CD4-positive, alpha-beta T cell treated with Interleukin-15 for 1 hour (primary cell): ENCODE data around the gene KNCN.

ENCODE experiments used
- DNase-seq: peaks from one replicate; pipeline ENCODE4 v3.0.0-alpha.2; 2020

The KNCN gene

DNA sequence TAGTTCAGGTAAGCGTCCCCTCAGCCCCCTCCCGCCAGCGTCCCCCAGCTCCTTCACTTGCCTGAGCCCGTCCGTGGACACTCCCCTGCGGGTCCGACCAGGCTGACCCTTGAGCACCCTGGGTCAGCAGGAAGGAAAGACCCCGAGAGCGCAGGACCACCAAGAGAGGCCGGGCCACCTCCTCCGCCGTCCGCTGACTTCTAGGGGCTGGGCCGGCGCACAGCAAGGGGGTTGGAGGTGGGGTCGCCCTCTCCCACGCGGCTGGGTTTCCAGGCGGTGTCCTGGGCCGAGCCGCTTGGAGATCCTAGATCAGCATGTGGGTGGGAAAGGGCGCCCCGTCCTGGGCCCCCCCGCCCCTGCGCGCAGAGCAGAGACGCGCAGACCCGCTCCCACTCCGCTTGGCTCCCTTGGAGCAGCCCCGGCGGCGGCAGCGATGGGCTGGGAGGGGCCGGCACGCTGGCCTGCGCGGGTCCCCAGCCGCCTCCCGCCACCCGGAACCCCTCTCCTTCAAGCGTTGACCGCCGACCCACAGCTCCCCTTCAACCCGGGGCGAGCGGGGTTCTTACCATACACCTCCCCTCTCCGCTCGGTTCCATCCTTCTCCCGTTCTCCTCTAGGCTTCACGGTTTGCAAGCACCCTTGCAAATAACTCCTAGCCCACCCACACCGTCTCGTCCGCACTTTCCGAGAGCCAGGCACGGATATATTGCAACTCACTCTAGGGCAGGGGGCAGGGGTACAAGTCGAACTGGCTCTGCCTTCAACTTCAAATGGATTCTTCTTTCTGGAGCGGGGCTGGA, 7.5 kb downstream of the KNCN start:
- DNase-seq: no peak

DNA sequence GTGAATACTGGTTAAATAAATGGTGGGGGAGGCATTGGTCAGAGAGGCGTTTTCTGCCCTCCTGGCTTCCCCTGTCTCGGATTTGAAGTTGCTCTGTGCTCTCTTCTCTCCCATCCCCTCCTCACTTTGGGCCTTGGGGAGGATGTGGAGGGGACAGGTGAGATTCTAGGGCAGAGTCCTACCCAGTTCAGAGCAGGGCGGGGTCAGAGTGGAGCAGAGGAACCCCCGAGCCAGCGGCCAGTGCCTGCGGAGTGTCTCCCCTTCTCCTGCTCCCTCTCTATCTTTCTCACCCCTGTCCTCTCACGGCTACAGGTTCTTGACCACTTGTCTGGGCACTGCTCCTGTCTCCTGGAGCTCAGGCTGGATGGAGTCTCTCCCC, 8.1 kb downstream of the KNCN start:
- DNase-seq: no peak

DNA sequence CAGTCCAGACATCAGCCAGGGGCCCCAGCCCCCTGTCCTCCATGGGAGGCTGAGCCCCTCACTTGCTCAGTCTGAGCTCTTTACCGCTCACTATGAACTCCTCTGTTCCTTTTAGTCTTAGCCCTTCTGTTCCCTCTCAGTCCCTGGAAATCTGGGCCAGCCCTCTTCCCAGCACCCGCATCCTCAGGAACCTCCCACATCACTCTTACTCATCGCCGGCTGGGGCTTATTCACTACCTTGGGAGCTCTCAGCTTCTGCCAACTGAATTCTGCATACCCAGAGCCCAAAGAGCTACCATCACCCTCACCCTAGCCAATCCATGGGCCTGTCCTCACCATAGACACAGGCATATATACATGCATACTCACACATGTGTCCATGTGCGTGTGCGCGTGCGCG, 11.5 kb downstream of the KNCN start:
- no peak for DNase-seq

DNA sequence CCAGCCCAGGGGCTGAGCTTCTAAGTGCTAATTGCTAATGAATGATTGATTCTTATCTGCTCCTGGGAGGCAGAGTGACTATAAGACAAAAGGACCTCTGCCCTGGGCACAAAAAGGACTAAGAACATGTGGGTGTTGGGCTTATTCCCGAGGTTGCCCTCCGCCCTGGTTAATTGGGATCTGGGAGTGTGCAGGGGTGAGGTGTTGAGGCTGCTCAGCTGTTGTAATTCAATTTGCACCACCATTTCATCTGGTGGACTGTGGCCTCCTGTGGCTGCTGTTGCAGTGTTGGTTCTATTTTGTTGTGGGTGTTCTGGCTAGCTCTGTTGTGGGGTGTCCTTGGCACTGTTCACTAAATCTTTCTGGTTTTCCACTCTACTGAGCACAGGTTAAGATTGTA, 13.3 kb downstream of the KNCN start:
- DNase-seq: no peak

DNA sequence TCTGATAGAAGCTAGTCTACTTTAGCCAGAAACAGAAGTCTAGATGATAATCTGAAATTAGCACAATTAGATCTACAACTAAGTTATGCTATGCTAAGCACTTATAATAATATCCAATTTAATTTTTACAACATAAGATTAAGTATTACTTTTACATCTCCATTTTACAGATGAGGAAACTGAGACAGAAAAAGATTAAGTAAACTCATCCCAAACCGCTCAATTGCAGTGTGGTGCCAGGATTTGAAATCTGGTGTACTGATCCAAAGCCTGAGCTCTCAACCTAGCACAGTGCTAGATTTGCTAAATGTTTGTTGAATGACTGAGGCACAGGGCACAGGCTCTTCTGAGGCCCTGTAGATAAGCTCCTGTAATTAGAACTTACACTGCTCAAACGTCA, 13.8 kb downstream of the KNCN start:
- no peak for DNase-seq

DNA sequence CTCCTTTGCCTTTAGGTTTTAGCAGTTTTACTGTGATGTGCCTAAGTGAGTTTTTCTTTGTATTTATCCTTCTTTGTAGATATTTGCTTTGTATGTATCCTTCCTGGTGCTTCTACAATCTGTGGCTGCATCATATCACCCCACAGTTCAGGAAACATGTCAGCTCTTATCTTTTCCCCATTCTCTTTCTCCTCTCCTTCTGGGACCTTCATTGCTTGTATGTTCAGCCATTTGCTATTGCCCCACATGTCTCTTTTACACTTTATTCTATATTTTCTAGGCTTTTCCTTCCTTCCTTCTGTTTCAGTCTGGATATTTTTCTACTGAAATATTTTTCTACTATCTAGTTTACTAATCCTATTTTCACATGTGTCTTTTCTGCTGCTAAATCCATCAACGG, 14.9 kb downstream of the KNCN start:
- DNase-seq: no peak

DNA sequence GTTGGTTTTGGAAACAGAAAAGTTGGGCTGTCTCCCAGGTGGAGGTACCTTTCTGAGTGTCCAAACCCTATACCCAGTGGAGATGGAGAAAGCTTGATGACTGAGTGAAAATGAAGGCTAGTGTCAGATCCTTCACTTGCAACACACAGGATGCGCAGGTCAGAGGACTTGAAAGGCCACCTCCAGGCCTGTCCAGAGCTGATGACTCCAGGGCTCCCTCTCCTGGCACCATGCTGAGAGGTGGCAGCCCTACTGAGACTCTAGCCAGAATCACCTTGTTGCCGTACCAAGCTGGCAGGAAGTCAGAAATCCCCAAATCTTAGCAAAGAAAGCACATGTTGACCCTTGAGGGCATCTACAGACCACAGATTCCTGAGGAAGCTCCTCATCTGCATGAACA, 16.4 kb downstream of the KNCN start:
- DNase-seq: no peak

DNA sequence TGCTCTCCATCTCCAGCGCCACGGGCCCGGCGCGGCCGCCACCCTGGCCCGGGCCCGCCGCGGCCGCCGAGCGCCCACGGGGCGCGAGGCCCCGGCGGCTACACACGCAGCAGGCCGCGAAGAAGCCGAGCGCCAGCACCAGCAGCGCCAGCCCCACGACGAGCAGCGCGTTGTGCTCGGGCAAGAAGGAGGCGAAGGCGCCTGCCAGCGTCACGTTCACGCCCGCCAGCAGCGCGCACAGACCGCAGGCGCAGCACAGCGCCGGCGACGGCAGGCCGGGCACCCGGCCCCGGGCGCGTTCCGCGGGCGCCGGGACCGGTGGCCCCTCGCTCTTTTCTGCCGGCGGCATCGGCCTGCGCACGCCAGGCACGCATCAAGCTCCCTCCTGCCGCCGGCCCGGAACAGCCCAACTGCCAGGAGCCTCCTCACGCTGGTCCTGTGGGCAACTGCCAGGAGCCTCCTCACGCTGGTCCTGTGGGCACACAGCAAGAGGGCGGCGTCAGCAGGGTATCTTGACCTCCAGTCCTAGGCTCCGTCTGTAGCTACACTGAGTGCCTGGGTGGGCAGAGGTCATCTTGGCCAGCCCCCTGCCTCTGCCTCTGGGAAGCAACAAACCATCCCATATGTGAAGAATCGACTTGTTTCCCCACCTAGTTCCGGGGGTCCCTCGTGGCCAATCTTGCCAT, 18.1 kb downstream of the KNCN start:
- DNase-seq: peak; percentile 43

DNA sequence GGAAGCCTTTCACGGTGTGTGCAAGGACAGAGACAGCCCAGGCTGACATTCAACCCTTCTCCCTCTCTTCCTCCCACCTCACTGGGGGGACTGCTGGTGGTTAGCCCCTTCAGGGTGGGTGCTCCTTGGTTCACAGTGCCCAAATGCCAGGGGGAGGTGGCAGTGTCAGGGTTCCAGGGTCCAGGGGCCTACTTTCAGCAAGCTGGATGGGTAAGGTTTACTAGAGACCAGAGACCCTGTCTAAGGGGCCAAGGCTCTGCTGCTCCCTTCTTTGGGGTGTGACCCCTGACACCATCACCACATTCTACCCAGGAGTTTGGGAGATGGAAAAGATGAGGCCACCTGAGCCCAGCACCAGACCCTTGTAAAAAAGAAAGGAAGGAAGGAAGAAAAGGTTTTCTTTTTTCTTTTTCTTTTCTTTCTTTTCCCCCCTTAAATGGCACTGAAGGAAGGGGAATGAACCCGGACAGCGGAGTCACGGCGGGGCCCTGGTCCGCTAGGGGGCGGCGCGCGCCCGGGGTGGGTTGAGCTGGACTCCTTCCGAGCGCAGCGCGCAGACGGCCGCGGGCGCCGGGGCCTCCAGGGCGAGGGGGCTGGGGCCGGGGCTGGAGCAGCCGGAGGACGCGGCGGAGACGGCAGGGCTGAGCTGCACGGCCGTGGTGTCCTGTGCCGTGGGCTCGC, 18.8 kb downstream of the KNCN start:
- peak; percentile 59 for DNase-seq

DNA sequence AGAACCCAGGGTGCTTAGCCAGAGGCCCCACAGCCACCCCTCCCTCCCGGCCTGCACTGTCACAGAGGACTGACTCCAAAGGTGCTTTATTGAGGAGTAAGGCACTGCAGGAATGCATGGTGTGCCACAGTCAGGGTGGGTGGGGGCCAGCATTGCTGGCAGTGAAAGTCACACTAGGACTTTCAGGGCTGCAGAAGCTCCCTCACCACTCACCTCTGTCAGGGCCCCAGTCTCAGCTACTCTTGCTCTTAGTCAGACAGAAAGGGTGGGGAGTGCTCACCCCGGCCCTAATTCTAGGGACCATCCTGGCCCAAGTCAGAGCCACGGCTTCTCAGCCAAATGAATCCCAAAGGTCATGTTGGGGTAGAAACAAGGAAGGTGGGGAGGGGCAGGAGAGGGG, 19.4 kb downstream of the KNCN start:
- DNase-seq: no peak

DNA sequence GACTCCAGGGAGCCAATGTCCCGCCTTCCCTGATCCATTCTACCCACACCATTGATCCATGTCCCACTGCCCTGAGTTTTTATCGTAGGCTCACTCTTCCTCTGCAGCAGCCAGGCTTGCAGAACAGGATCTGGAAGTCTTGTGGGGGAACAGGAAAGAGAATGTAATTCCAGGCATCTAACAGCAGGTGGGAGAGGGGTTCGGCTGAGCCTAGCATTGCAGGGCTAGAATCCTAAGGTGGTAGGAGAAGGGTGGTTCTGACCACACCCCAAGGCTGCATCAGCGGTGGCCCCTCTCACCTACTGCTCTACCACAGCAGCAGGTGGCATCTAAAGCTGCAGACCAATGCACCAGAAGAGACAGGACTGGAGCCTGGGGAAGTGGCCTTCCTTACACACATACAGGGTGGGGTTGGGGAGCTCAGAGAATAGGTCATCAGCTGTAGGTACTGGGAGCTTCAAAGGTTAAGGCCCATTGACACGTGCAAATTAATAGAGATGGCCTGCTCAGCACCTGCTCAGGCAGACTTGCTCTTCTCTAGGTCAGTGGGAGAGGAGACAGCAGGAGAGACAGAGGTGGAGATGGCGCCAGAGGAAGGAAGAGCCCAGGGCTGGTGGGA, 20.5 kb downstream of the KNCN start:
- DNase-seq: no peak

DNA sequence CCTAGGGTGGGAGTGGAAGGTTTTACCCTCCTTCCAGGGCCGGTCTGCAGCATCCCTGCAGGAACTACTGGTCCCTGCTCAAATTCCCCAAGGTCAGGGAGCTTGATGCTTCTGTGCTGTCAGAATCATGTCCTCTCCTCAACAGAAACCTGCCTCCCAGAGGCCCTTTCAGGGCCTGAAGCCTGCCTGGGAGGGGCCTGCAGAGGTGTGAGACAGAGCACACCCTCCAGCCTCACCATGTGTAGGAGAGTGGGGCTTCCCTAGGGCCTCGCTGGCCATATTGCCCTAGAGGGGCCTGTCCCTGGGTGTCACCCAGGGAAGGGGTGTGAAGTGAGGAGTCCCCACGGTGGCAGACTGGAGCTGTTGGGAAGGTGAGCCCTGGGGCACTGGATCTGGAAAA, 21.1 kb downstream of the KNCN start:
- no peak for DNase-seq

DNA sequence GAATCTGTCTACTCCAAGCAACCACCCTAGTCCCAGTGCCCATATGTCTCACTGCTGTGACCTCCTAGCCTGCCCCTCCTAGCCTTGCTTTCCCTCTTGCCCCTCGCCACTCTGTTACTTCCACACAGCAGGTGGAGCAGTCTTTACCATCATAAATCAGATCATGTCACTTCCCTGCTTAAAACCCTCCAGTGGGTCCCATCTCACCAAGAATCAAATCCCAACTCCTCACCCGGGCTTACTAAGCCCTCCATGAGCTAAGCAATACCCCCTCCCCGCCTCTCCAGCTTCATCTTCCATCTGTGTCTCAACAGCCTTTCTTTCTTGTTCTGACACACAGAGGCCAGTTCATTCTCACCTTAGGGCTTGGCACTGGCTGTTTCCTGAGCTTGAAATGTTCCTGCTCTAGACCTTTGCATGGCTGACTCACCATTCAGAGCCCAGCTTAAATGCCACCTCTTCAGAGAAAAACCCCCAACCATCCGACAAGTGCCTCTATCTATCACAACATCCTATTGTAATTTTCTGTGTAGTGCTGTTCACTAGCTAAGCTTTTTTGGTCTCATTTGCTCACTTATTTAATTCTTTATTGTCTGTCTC, 22.3 kb downstream of the KNCN start:
- no peak for DNase-seq

DNA sequence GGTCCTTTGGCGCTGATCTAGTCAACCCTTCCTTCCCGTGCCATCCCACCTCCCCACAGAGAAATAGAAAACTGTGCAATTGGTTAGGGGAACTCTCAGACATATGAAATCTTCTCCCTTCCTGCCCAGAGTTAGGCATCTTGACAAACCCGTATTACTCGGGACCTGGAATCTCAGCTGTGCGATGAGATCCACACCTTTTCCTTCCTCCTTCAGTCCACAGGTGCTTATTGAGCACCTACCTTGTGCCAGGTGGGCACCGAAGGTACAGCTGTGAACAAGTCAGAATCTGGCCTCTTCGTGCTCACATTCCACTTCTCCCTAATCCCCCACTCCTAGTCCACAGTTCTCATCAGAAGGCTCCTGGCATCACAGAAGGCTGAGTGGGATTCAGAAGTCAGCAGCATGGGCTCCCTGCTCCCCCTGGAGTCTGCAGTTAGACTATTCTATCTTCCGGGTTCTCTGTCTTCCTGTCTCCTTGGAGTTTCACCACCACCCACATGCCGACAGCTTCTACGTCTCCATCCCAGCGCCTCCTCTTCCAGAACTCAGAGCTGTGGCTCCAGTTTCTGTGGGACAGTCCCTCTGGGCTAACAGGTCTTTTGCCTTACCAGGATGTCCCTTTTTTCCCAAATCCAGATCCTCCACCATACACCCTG, 23.0 kb downstream of the KNCN start:
- DNase-seq: no peak

DNA sequence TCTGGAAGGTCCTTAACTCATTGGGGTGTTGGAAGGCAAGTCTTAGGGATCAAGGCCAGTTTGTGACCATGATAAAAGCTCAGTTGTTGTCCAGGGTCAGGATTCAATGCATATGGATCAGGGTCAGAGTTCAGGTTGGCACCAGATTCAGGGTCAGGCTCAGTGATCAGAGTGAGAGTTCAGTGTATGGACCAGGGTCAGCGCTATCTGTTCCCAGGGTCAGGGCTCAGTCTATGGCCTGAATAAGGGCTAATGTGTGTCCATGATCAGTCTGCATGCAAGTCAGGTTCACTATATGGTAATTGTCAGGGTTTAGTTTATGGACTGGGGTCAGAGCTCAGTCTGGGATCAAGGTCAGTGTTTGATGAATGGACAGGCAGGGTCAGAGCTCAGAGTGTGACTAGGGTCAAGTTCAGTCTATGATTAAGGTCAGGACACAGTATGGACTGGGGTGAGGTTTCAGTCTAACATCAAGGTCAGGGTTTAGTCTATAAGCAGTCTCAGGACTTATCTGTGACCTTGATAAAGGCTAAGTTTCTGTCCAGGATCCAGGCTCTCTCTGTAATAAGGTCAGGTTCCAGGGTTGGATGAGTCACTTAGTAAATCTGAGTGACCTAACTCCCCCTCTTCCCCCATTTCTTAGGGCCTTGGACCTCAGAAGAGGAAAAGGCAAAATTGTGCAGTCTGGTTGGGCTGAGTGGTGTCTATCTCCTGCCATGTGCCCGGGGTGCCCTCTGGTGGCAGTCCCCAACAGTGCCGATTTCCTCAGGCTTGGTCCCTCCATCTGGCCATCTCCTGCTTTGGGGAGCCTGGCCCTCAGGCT, 23.8 kb downstream of the KNCN start:
- DNase-seq: peak; percentile 67

DNA sequence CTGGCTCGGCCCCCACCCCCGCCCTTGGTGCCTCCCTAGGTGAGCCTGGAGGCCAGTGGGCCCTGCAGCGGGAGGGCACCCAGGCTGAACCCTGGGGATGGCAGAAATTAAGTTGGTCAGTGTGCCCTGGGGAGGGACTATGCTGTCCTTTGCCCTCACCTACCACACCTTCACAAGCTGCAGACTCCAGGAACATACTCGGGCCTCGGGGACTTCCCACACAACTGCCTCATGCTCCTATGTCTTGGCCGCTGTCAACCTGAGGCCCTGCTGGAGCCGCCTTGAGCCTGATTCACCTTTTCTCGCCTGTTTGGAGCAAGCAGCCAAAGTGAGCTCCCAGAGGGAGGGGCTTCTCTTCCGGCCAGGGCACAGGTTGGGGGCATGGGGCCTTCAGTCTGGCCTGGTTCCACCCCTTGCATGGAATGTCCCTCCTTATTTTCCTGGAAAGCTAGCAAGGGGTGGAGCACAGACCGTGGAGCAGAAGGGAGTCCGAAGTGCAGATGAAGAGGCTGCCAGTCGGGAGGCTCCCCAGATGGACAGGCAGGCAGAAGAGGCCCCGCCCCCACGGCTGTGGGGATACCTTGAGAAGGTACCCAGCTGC, 24.7 kb downstream of the KNCN start:
- no peak for DNase-seq

DNA sequence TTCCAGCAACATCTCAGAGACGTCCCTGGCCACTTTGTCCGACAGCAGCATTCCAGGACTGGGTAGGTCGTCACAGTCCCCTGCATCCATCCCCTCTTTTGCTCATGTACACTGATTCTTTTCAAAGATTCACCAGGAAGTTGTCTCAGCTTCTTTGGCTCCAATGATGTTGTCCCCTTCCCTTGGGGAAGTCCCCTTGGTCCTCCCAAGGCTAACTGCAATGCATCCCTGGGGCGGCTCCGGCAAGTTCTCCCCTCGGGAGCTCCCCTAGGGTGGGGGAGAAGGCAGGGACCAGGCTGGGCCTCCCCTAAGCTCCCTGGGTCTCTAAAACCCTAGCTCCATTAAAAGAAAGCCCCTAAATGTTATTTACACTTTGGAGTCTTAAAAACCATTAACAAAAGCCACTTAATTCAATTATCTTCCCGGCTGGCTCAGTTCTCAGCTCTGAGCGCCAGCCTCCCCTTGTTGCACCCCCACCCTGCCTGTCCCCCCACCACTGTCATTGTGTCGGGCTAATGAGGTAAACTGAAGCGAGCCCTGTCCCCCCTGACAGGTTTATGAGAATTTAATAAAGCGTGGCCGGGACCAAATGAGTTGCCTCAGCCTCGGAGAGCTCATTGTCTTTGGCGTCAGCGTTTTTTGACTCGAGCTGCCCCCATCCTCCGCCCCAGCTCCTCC, 25.3 kb downstream of the KNCN start:
- DNase-seq: no peak

DNA sequence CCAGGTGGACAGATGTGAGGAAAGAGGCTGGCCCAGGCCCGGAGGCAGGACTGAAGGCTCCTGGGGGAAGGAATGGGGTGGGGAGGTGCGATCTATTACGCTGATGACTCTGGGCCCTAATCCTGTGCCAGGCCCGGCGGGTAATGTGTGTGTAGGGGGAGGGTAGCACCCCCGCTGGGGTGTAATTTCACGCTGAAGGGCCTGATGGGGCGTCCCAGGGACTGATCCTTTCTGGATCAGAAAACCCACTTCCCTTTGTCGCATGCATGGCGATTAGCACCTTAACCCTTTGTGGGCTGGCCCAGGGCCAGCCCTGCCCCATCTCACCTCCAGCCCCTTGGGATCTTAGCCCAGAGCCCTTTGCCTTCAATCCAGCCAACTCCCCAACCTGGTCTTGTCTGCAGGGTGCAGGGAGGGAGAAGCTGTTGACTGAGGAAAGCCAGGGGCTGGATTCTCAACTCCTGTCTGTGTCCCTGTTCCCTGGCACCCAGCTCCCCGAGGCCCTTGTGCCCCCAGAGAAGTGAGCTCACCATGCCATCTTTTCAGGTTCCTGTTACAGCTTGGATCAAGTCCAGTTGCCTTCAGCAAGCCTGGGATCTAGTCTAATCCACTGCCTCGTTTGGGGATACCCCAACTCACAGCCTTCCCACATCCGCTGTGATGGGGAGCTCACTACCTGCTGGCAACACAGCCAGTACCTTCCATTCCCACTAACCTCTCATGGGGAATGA, 26.0 kb downstream of the KNCN start:
- no peak for DNase-seq

DNA sequence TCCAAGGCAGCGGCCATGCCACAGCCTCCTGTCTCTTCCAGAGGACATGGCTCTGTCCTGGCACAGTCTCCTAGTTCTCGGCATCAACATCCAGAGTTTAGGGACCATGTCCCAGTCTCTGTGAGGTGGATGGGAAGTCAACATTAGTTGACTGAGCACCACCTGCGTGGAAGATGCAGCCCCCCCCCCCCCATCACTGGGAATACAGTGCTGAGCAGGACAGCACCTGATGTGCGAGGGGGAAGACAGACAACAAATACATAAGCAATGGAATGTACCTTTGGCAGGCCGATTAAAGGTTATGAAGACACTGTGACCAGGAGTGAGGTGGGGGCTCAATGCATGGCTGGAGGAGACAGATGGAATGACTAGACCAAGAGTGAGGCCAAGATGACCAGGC, 26.6 kb downstream of the KNCN start:
- no peak for DNase-seq
